ENCODE measurements around the gene STK16.

GRCh38 chr2:219220652-219221402 is 24.5 kb upstream of the STK16 start:
- TF ChIP-seq CTCF (conservative IDR thresholded peaks at IDR 0.05; ENCODE audit: low read depth, low read length) (no peak), POLR2A (IDR thresholded peaks at IDR 0.05; ENCODE audit: low read depth, low read length) (no peak), CEBPB (IDR thresholded peaks at IDR 0.05; ENCODE audit: low read depth, low read length) (no peak), RAD21 (IDR thresholded peaks at IDR 0.05; ENCODE audit: low read length) (no peak), RFX5 (IDR thresholded peaks at IDR 0.05; ENCODE audit: low read depth, low read length) (no peak), FOS (IDR thresholded peaks at IDR 0.05; ENCODE audit: low read depth, low read length) (no peak), MAFK (IDR thresholded peaks at IDR 0.05; ENCODE audit: low read depth, low read length) (no peak), USF2 (IDR thresholded peaks at IDR 0.05; ENCODE audit: low read depth, low read length) (no peak), ELK1 (IDR thresholded peaks at IDR 0.05; ENCODE audit: borderline replicate concordance, low read depth, low read length) (no peak), BHLHE40 (IDR thresholded peaks at IDR 0.05; ENCODE audit: low read depth, low read length) (no peak), SMC3 (IDR thresholded peaks at IDR 0.05; ENCODE audit: low read depth, low read length) (no peak), MXI1 (IDR thresholded peaks at IDR 0.05; ENCODE audit: borderline replicate concordance, low read depth, low read length) (no peak)

All from IMR-90 (cell line).